Urothelium cell line (cell line): ENCODE results near the gene CHODL.

Source experiments
- DNase-seq: peaks from one replicate; pipeline ENCODE4 v3.0.0; 2011; ENCODE audit warnings: low spot score, mixed read lengths
- FAIRE-seq: peaks from 2 replicates; lab custom pipeline; 2011; peaks lifted over from hg19 to GRCh38; lab: Jason Lieb, UNC

Gene CHODL, protein sequence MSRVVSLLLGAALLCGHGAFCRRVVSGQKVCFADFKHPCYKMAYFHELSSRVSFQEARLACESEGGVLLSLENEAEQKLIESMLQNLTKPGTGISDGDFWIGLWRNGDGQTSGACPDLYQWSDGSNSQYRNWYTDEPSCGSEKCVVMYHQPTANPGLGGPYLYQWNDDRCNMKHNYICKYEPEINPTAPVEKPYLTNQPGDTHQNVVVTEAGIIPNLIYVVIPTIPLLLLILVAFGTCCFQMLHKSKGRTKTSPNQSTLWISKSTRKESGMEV

DNA sequence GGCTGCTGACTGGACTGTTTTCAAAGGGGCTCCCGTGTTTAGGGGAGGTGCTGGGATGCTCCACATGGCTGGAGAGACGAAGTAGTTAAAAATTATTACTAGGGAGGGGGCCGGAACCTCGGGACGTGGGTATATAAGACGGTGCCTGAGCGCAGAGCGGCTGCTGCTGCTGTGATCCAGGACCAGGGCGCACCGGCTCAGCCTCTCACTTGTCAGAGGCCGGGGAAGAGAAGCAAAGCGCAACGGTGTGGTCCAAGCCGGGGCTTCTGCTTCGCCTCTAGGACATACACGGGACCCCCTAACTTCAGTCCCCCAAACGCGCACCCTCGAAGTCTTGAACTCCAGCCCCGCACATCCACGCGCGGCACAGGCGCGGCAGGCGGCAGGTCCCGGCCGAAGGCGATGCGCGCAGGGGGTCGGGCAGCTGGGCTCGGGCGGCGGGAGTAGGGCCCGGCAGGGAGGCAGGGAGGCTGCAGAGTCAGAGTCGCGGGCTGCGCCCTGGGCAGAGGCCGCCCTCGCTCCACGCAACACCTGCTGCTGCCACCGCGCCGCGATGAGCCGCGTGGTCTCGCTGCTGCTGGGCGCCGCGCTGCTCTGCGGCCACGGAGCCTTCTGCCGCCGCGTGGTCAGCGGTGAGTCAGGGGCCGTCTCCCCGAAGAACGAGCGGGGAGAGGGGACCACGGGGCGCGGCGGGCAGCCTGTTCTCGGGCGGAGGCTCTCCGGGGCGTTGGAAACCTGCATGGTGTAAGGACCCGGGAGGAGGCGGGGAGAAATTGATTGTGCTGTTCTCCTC is at the start of gene CHODL:
Gene CHODL (plus strand): TSS at position 163 of the 793 bp plus-strand sequence. CDS start 391 bp downstream, at position 554.
- peak; percentile 17 for FAIRE-seq
- peak; percentile 31 for DNase-seq

DNA sequence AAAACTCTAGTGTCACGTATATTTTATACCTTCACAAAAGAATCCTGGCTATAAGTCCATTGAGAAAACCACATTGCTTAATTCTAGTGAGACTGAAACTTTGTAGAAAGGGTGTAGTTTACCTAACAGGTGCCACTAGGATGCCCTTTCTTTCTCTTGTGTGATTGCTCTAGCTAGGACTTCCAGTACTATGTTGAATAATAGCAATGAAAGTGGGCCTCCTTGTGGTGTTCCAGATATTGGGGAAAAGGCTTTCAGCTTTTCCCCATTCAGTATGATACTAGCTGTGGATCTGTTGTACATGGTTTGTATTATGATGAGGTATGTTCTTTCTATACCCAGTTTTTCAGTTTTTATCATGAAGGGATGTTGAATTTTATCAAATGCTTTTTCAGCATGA is 39.7 kb upstream of the CHODL start:
- DNase-seq (no peak), FAIRE-seq (no peak)

GRCh38 chr21:18218331-18218730 is 26.3 kb upstream of the CHODL start:
- FAIRE-seq = no peak

GRCh38 chr21:18220498-18220897 is 24.1 kb upstream of the CHODL start:
- no peak for DNase-seq
- no peak for FAIRE-seq

More at GRCh38 chr21:18218331-18218730, 26.3 kb upstream of the CHODL start:
- DNase-seq = no peak

- no peak for DNase-seq
- FAIRE-seq = no peak
Measured at GRCh38 chr21:18222346-18222745, 22.3 kb upstream of the CHODL start.

DNA sequence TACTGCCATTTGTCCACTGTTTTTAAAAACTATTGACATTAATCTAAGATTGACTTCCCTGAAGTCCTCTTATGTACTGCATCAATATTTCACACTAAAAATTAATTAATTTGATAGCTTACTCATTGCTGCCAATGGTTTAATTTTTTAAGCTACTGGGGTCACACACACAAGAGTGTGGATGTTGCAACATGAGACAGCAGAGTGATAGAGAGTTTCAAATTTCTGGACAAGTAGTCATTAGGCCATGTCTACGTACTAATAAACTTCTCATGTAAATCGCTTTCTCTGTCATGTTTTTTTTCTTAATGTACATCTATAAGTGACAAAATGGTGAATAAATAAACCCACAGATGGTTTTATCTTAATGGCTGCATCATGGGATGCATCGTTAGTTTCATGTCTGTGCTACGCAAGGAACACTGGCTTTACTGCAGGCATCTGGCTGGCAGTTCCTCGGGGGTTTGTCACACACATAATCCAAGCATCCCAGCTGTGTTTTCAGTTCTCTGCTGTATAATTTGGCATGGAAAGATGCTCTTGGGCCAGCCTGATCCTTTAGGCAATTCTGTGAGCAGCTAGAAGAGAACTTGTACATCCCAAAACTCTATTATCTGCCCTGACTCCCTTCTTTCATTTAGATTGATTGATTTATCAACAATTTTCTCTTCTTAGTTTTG is 16.4 kb upstream of the CHODL start:
- DNase-seq (no peak), FAIRE-seq (no peak)

GRCh38 chr21:18235545-18235944 is 9.1 kb upstream of the CHODL start:
- DNase-seq = no peak
- no peak for FAIRE-seq

GRCh38 chr21:18245464-18245967 is 883 bp downstream of the CHODL start:
- FAIRE-seq (no peak), DNase-seq (peak; percentile 43)

DNA sequence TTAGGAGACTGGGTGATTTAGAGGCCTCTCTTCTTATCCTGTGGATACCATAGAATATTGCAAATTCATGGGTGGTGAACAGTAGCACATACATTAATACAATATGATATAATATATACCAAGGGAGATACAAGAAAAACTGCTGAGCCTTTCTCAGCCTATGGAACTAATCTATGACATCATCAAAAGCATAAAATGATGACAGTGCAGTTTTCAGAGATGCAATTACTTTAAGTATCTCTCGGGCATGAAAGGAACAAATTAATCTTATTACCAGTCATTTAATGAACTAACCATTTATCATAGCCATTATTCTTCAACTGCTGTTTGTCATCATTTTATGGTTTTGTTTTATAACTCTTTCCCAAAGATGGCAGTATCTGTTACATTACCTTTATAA is 3.5 kb downstream of the CHODL start:
- DNase-seq (no peak), FAIRE-seq (no peak)

- FAIRE-seq = no peak
- DNase-seq = peak; percentile 7
Measured at GRCh38 chr21:18249672-18250071, 5.0 kb downstream of the CHODL start.

DNA sequence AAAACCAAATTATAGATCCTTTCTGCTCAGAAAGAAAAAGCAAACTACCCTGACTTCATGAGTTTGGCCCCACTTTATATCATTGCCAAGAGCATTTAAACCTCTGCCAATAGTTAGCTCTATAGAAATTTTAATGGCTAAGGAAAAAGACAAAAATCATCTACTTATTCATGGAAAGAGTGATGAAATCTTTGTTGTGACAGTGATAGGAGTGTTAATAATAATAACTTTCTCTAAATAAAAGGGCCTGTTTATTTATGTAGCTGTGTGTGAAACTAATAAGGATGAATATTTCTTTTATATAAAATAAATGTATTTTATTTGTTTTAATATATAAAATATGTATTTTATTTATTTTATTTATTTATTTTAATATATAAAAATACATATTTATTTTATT is 6.4 kb downstream of the CHODL start:
- DNase-seq (no peak), FAIRE-seq (no peak)

- FAIRE-seq (no peak), DNase-seq (no peak)
Measured at GRCh38 chr21:18252256-18252655, 7.6 kb downstream of the CHODL start.

DNA sequence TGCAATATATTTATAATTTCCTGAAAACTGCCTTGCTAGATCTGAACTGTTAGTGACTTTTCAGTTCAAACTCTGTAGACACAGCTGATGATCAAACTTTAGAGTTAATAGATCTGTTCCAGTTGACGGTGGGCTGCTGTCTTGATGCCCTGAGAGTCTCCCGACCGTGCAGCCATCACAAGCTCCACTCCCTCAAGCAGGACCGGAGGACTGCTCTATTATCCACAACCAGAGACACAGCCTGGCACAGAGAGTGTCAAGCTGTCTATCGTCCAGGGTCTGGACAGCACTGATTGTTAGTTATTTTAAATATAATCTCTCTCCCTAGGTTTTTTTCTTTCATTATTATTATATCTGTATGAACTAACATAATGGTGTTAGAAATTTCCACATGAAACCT is 8.0 kb downstream of the CHODL start:
- FAIRE-seq = no peak

DNA sequence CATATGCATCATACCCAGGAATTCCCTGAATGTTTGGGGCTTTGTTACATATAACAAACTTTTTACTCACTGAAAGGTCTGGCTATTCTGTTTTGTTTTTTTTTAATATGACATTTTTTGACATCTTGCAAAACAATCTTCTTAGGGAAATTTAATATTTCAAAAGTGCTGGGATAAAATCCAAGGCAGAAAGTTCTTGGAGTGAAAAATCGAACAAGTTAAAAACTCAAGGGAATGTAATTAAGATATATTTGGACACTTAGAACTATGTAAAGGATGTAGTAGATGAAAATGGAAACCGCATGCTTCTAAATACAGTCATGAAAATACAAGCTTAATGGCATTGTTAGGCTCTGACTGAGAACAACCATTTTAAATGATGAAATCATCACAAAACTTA is 8.6 kb downstream of the CHODL start:
- no peak for DNase-seq
- FAIRE-seq = no peak

More for the DNA sequence above, 8.0 kb downstream of the CHODL start:
- no peak for DNase-seq

- no peak for FAIRE-seq
- no peak for DNase-seq
Measured at GRCh38 chr21:18253799-18254198, 9.2 kb downstream of the CHODL start.

DNA sequence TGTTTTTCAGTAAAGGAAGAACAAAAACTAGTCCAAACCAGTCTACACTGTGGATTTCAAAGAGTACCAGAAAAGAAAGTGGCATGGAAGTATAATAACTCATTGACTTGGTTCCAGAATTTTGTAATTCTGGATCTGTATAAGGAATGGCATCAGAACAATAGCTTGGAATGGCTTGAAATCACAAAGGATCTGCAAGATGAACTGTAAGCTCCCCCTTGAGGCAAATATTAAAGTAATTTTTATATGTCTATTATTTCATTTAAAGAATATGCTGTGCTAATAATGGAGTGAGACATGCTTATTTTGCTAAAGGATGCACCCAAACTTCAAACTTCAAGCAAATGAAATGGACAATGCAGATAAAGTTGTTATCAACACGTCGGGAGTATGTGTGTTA is 21.3 kb downstream of the CHODL start:
- DNase-seq (no peak), FAIRE-seq (no peak)

DNA sequence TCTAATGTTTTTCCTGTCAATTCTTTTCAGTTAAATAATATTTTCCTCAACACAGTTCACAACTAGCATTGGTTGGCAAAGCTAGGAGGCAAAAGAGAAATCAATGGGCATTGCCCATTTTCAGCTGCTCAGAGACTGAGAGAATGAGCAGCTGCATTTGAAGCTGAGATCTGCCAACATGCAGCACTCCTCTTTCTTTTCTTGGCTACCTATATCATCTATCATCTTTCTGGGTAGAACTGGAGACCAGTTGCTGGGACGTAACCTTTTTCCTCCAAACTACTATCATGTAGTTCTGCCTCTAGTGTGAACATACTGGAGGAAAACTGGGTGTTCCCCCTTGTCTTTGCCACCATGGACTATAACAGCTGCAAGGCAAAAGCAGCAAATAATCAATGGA is 22.9 kb downstream of the CHODL start:
- FAIRE-seq (no peak), DNase-seq (no peak)

DNA sequence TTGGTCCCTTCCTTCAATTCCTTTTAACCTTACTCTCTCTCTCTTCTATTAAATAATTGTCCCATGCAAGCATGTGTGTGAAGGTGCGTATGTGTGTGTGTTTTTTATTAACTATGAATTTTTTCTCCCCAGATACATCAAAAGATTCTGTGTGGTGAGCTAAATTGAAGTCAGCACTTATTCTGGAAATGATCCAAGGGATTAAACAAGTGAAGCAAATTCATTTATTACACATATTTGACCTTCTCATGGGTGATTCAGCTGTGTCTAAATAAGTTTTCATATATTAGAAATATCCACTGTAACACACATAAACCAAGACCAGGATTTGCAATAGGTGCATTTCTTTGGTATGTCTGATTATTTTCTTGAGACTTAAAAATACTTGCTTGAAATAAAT is 24.3 kb downstream of the CHODL start:
- FAIRE-seq = no peak
- DNase-seq = no peak

DNA sequence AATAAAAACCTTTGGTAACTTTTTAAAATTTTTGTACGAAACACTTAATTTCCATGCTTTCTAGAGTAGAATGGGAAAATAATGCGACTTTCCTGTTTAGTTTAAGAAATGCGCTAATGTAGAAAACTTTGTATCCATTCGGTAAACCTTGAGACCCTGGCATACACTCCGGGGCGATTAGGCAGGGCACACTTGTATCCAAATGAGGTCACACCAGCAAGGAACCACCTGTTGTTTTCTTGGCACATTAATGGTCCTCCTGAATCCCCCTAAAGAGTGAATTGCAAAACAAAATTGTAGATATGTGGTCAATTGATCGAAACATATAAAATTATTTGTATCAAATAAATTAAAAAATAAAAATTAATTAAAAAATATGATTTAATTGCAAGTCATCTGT is 25.2 kb downstream of the CHODL start:
- DNase-seq = no peak
- FAIRE-seq = no peak

- FAIRE-seq = no peak
- DNase-seq = no peak
Measured at GRCh38 chr21:18273400-18273799, 28.8 kb downstream of the CHODL start.

DNA sequence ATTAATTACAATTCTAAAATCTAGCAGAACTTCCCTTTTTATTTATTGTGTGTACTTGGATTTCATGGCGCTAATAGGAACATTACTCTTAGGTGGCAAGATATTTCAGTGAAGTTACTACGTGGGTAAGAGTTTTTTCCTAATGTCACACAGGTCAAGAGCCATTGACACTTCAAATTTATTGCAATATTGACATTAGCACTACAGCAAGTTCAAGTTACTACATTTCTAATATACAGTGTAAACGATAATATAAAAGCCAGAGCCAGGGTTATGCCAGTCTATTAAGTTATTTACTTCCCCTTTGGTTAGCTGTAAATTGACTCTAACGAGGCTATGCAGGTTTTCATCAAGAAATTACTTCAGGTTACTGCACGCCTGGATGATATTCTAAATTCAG is 29.7 kb downstream of the CHODL start:
- FAIRE-seq = no peak
- DNase-seq = no peak

DNA sequence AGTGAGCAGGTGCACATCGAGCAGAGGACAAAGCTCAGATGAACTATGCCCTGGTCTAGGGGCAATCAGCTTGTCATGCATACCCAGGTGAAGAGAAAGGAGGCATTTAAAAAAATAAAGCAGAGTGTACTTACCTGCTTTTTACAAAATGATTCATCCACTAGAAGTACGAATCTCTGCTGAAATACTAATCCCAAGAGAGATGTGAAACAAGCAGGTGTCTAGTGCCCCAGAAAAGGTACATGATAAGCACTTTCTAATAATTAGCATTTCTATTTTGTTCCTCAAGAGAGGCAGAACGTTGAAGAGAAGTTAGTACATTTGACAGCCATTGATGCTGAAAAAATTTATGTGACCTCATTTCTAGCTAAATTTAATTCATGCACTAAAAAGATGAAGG is 31.1 kb downstream of the CHODL start:
- DNase-seq (no peak), FAIRE-seq (no peak)
